GM23338 (cell line): ENCODE measurements around the gene BCL11B. TPM values are rescaled to one million over a fixed set of nuclear protein-coding genes. Genes with fewer than 3 reads are reported as not detected.

Source experiments
- ATAC-seq: fragments of 200-7000 bp; cut with Tn5 transposase; 3 replicates; pipeline ENCODE4 v1.9.1; 2020
- DNase-seq: peaks from one replicate; pipeline ENCODE4 v3.0.0-alpha.2; 2015; ENCODE audit warnings: low spot score
- H2AFZ ChIP-seq: fragments of 200-600 bp; sonication (generic); 2 replicates; pipeline ENCODE4 v1.8.0; 2016; ENCODE audit warnings: antibody characterized with exemption, mild to moderate bottlenecking, moderate library complexity
- H3F3A ChIP-seq: fragments of 200-600 bp; sonication (generic); replicated peaks from 2 replicates; pipeline ENCODE4 v1.8.0; 2017; ENCODE audit warnings: antibody characterized with exemption, mixed run types, low read depth
- H3K27ac ChIP-seq: fragments of 200-600 bp; sonication (generic); 2 replicates; pipeline ENCODE4 v1.6.1; 2016; ENCODE audit warnings: low read depth
- H3K27me3 ChIP-seq: fragments of 200-600 bp; sonication (generic); 2 replicates; pipeline ENCODE4 v1.8.0; 2016; ENCODE audit warnings: mild to moderate bottlenecking, mixed run types, moderate library complexity; ENCODE audit not compliant: insufficient read depth
- H3K36me3 ChIP-seq: fragments of 200-600 bp; sonication (generic); 2 replicates; pipeline ENCODE4 v1.8.0; 2016; ENCODE audit warnings: mild to moderate bottlenecking; ENCODE audit not compliant: insufficient read depth
- H3K4me1 ChIP-seq: fragments of 200-600 bp; sonication (generic); 2 replicates; pipeline ENCODE4 v1.8.0; 2016; ENCODE audit warnings: mild to moderate bottlenecking, moderate library complexity; ENCODE audit not compliant: insufficient read depth
- H3K4me2 ChIP-seq: fragments of 200-600 bp; sonication (generic); 2 replicates; pipeline ENCODE4 v1.7.1; 2017; ENCODE audit warnings: mixed run types
- H3K4me3 ChIP-seq: fragments of 200-600 bp; sonication (generic); 2 replicates; pipeline ENCODE4 v1.6.1; 2016; ENCODE audit warnings: mixed run types
- H3K79me2 ChIP-seq: fragments of 200-600 bp; sonication (generic); replicated peaks from 2 replicates; pipeline ENCODE4 v1.8.0; 2017; ENCODE audit warnings: mild to moderate bottlenecking; ENCODE audit not compliant: insufficient read depth
- H3K9me2 ChIP-seq: fragments of 200-600 bp; sonication (generic); 2 replicates; pipeline ENCODE4 v1.8.0; 2017; ENCODE audit not compliant: insufficient read depth
- H4K20me1 ChIP-seq: fragments of 200-600 bp; sonication (generic); replicated peaks from 2 replicates; pipeline ENCODE4 v1.8.0; 2017; ENCODE audit warnings: mild to moderate bottlenecking; ENCODE audit not compliant: insufficient read depth
- H3K27ac Mint-ChIP-seq: 2 replicates; pipeline ENCODE4 v1.8.0; 2020; ENCODE audit warnings: inconsistent platforms, mild to moderate bottlenecking, moderate library complexity, mixed read lengths
- H3K27me3 Mint-ChIP-seq: 3 replicates; pipeline ENCODE4 v1.8.0; 2022; ENCODE audit warnings: low read depth, mild to moderate bottlenecking, moderate library complexity, mixed read lengths, inconsistent platforms; ENCODE audit not compliant: insufficient read depth, poor library complexity
- H3K36me3 Mint-ChIP-seq: 3 replicates; pipeline ENCODE4 v1.8.0; 2021; ENCODE audit warnings: low read depth, mild to moderate bottlenecking, inconsistent platforms, moderate library complexity, mixed read lengths
- H3K4me1 Mint-ChIP-seq: 3 replicates; pipeline ENCODE4 v1.8.0; 2020; ENCODE audit warnings: mild to moderate bottlenecking, inconsistent platforms, mixed read lengths
- H3K4me3 Mint-ChIP-seq: 3 replicates; pipeline ENCODE4 v1.8.0; 2021; ENCODE audit warnings: moderate library complexity, mild to moderate bottlenecking, inconsistent platforms, mixed read lengths
- H3K9me3 Mint-ChIP-seq: 3 replicates; pipeline ENCODE4 v1.8.0; 2020; ENCODE audit warnings: moderate library complexity, mild to moderate bottlenecking, inconsistent platforms, mixed read lengths
- CREB1 ChIP-seq: fragments of 250-450 bp; sonication (Bioruptor Pico); IDR thresholded peaks from 2 replicates; pipeline ENCODE4 v1.5.0; 2020; ENCODE audit warnings: low read depth, mild to moderate bottlenecking, moderate library complexity
- CTCF ChIP-seq, 2 experiments: fragments of 200-600 bp in 1 of 2; sonication (generic) in 1 of 2; conservative IDR thresholded peaks; 2 replicates each; pipeline versions ENCODE4 v1.5.1 to v1.6.1; 2016 to 2017; ENCODE audit warnings: antibody characterized with exemption in 2 of 2, low read depth in 2 of 2, mild to moderate bottlenecking in 2 of 2, moderate library complexity in 1 of 2
- ETS1 ChIP-seq: IDR thresholded peaks from 2 replicates; pipeline ENCODE4 v1.6.1; 2016; ENCODE audit warnings: antibody characterized with exemption
- EZH2 ChIP-seq: fragments of 200-600 bp; sonication (generic); IDR thresholded peaks from one replicate; pipeline ENCODE4 v1.8.0; 2017; ENCODE audit warnings: antibody characterized with exemption, mild to moderate bottlenecking, low read depth; ENCODE audit not compliant: unreplicated experiment
- EZH2phosphoT487 ChIP-seq: fragments of 200-600 bp; sonication (generic); IDR thresholded peaks from one replicate; pipeline ENCODE4 v1.8.1; 2018; ENCODE audit warnings: antibody characterized with exemption; ENCODE audit not compliant: unreplicated experiment
- JUNB ChIP-seq: IDR thresholded peaks from one replicate; pipeline ENCODE4 v1.6.1; 2016; ENCODE audit warnings: antibody characterized with exemption; ENCODE audit not compliant: unreplicated experiment
- NANOG ChIP-seq: IDR thresholded peaks from 2 replicates; pipeline ENCODE4 v1.6.1; 2016; ENCODE audit warnings: antibody characterized with exemption, borderline replicate concordance
- POLR2AphosphoS5 ChIP-seq: IDR thresholded peaks from 2 replicates; pipeline ENCODE4 v1.6.1; 2016; ENCODE audit warnings: antibody characterized with exemption, low read depth
- REST ChIP-seq: IDR thresholded peaks from one replicate; pipeline ENCODE4 v1.6.1; 2018; ENCODE audit warnings: antibody characterized with exemption; ENCODE audit not compliant: unreplicated experiment
- STAT1 ChIP-seq: IDR thresholded peaks from one replicate; pipeline ENCODE4 v1.6.1; 2016; ENCODE audit warnings: antibody characterized with exemption; ENCODE audit not compliant: unreplicated experiment
- ZNF114 ChIP-seq: fragments of 250-450 bp; sonication (Bioruptor Pico); IDR thresholded peaks from 2 replicates; pipeline ENCODE4 v1.5.0; 2020; ENCODE audit warnings: mild to moderate bottlenecking, moderate library complexity
- ZNF331 ChIP-seq: fragments of 250-450 bp; sonication (Bioruptor Pico); IDR thresholded peaks from 2 replicates; pipeline ENCODE4 v1.5.0; 2020; ENCODE audit warnings: low read depth, mild to moderate bottlenecking, moderate library complexity
- ZNF462 ChIP-seq: fragments of 250-450 bp; sonication (Bioruptor Pico); IDR thresholded peaks from 2 replicates; pipeline ENCODE4 v1.5.0; 2020; ENCODE audit warnings: mild to moderate bottlenecking, moderate library complexity
- polyA plus RNA-seq: library from polyadenylated mRNA; unstranded; fragments of >200 nt; fragmentation: Nextera tagmentation; extraction: Ambion mirVana; gene quantifications from 2 replicates; pipeline ENCODE4 v1.2.1, GENCODE V29; 2016
- total RNA-seq: library from RNA; depleted of rRNA; stranded (reverse); fragments of >200 nt; shearing (Covaris generic); gene quantifications from 2 replicates; pipeline ENCODE4 v1.2.3, GENCODE V29; 2014

Gene BCL11B
- total and polyA plus RNA-seq, 2 experiments from 2014 or later = 2.4 to 6.7 TPM

GRCh38 chr14:99137001-99137700 is 134.8 kb downstream of the BCL11B start:
- Histone ChIP-seq H3K36me3 (no peaks in the 10 kb centered on the region), H3K79me2 (no peaks in the 10 kb centered on the region), H2AFZ (no peak overlapping the region), H3K9me2 (no peaks in the 10 kb centered on the region), H3K4me2 (no peak overlapping the region), H4K20me1 (no peaks in the 10 kb centered on the region), H3K27ac (no peak overlapping the region), H3K4me3 (no peak overlapping the region), H3F3A (no peaks in the 10 kb centered on the region), H3K4me1 (0 out of 2 replicates have a peak, but pooled peaks cover 11% of the 10 kb centered on the region), H3K27me3 (no peaks in the 10 kb centered on the region)
- Mint-ChIP-seq H3K9me3 (peaks cover 3% of the 10 kb centered on the region; the same call in 1 of the 3 replicates), H3K36me3 (no peaks in the 10 kb centered on the region), H3K4me1 (peaks cover 26% of the 10 kb centered on the region), H3K4me3 (no peak overlapping the region), H3K27ac (no peak overlapping the region), H3K27me3 (peaks cover 20% of the 10 kb centered on the region)
- DNase-seq (no peak), ATAC-seq (no peak)
- TF ChIP-seq ZNF114 (CRISPR knock-in tag) (no peak), JUNB (no peak), STAT1 (no peak), EZH2phosphoT487 (no peak), REST (no peak), EZH2 (no peak), CTCF (conservative IDR thresholded peaks at IDR 0.05; ENCODE audit: low read depth in 2 of 2) (no peak), ZNF331 (CRISPR knock-in tag) (no peak), ZNF462 (CRISPR knock-in tag) (no peak), POLR2AphosphoS5 (no peak), ETS1 (no peak), CREB1 (CRISPR knock-in tag) (no peak), NANOG (no peak)
